Liver (tissue), 9 donors: ENCODE measurements around the gene CSNK1G3. TPM values are rescaled to one million over a fixed set of nuclear protein-coding genes. Genes with fewer than 3 reads are reported as not detected.

ENCODE experiments used
- DNase-seq: peaks from one replicate; pipeline ENCODE4 v3.0.0-alpha.2; 2017; ENCODE audit warnings: low spot score
- H3K27ac ChIP-seq, 2 donors: one replicate each; pipeline ENCODE4 v1.7.0; 2013; ENCODE audit warnings: inconsistent platforms in 2 of 2, low read length in 2 of 2, control low read depth in 1 of 2, low read depth in 1 of 2, mild to moderate bottlenecking in 1 of 2
- H3K27me3 ChIP-seq, 4 donors: one replicate each; pipeline versions ENCODE4 v1.6.1 to v1.7.0; 2013; ENCODE audit warnings: low read length in 3 of 4, inconsistent platforms in 1 of 4, mild to moderate bottlenecking in 1 of 4, moderate library complexity in 1 of 4; ENCODE audit not compliant: control insufficient read depth in 4 of 4, insufficient read depth in 4 of 4
- H3K36me3 ChIP-seq, 4 donors: one replicate each; pipeline versions ENCODE4 v1.6.1 to v1.7.0; 2013; ENCODE audit warnings: low read length in 3 of 4, mild to moderate bottlenecking in 3 of 4, low read depth in 1 of 4, moderate library complexity in 1 of 4; ENCODE audit not compliant: control insufficient read depth in 4 of 4, insufficient read depth in 3 of 4
- H3K4me1 ChIP-seq, 4 donors: one replicate each; pipeline versions ENCODE4 v1.6.1 to v1.7.0; 2013; ENCODE audit warnings: low read length in 3 of 4, mild to moderate bottlenecking in 3 of 4, moderate library complexity in 1 of 4; ENCODE audit not compliant: control insufficient read depth in 4 of 4, insufficient read depth in 4 of 4
- H3K4me3 ChIP-seq, 3 donors: one replicate each; pipeline versions ENCODE4 v1.6.1 to v1.7.0; 2013; ENCODE audit warnings: low read length in 3 of 3, control low read depth in 1 of 3, low read depth in 1 of 3, mild to moderate bottlenecking in 1 of 3
- H3K9ac ChIP-seq, 2 donors: one replicate each; pipeline ENCODE4 v1.7.0; 2013; ENCODE audit warnings: low read length in 2 of 2, mild to moderate bottlenecking in 2 of 2, moderate library complexity in 2 of 2, control low read depth in 1 of 2, low read depth in 1 of 2
- H3K9me3 ChIP-seq, 4 donors: one replicate each; pipeline versions ENCODE4 v1.6.1 to v1.7.0; 2013; ENCODE audit warnings: low read length in 3 of 4; ENCODE audit not compliant: control insufficient read depth in 4 of 4
- GABPA ChIP-seq, 2 donors: IDR thresholded peaks in 1 of 2; conservative IDR thresholded peaks in 1 of 2; 2 replicates each; pipeline ENCODE4 v1.6.1; 2016; ENCODE audit warnings: antibody characterized with exemption in 2 of 2, mild to moderate bottlenecking in 1 of 2, moderate library complexity in 1 of 2
- WGBS: extraction: QIAGEN DNeasy Blood & Tissue Kit; methylation state at CpG from one replicate; pipeline ENCODE4 v1.1.7; 2013; 5-methylcytosine and 5-hydroxymethylcytosine counted together
- polyA plus RNA-seq, 2 donors: library from polyadenylated mRNA; stranded (reverse) in 1 of 2; unstranded in 1 of 2; fragments of 200-250 nt in 1 of 2; fragments of >200 nt in 1 of 2; fragmentation: Nextera tagmentation in 1 of 2; extraction: Ambion mirVana in 1 of 2; gene quantifications; one replicate each; pipeline versions ENCODE4 v1.2.1 to v1.2.3, GENCODE V29; 2013 to 2015
- total RNA-seq, 2 donors: library from RNA; depleted of rRNA; stranded (reverse); fragments of >200 nt; gene quantifications; one replicate each; pipeline ENCODE4 v1.2.3, GENCODE V29; 2014
- TF ChIP-seq, protein P1 (sequence below): IDR thresholded peaks from 2 replicates; pipeline ENCODE4 v1.6.1; 2016; ENCODE audit warnings: antibody characterized with exemption
- TF ChIP-seq, protein P2 (sequence below): IDR thresholded peaks from 2 replicates; pipeline ENCODE4 v1.6.1; 2016; ENCODE audit warnings: antibody characterized with exemption
- donor health status: healthy.
- donor health status: healthy.
- donor health status: healthy.
- donor health status: healthy.
- donor health status: healthy.

CSNK1G3 gene
- total and polyA plus RNA-seq, 4 donors, result 6.8 to 28.9 (median 15.4) TPM

DNA sequence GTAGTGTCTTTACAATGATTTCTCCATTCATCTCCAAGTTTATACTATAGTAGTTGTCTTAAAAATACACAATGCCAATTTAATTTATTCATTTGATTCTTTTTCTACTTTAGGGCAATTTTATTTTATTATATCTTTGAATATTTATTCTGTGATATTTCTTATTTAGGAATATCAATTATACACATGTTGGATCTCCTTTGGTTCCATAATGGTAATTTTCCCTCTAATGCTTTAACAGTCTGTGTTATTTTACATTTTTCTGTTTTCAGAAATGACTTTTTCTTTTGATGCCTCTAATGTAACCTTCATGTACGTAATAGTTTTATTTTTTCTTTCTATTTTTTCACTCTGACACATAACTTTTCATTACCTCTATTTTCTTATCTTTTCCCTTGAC is 153.0 kb downstream of the CSNK1G3 start (continued):
- TF ChIP-seq, protein P1, sequence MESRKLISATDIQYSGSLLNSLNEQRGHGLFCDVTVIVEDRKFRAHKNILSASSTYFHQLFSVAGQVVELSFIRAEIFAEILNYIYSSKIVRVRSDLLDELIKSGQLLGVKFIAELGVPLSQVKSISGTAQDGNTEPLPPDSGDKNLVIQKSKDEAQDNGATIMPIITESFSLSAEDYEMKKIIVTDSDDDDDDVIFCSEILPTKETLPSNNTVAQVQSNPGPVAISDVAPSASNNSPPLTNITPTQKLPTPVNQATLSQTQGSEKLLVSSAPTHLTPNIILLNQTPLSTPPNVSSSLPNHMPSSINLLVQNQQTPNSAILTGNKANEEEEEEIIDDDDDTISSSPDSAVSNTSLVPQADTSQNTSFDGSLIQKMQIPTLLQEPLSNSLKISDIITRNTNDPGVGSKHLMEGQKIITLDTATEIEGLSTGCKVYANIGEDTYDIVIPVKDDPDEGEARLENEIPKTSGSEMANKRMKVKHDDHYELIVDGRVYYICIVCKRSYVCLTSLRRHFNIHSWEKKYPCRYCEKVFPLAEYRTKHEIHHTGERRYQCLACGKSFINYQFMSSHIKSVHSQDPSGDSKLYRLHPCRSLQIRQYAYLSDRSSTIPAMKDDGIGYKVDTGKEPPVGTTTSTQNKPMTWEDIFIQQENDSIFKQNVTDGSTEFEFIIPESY, result no peak
- TF ChIP-seq, protein P2, sequence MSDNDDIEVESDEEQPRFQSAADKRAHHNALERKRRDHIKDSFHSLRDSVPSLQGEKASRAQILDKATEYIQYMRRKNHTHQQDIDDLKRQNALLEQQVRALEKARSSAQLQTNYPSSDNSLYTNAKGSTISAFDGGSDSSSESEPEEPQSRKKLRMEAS, result no peak
- no peak for TF ChIP-seq GABPA (IDR thresholded peaks at IDR 0.05 in 1 of 2, conservative IDR thresholded peaks at IDR 0.05 in 1 of 2)

DNA sequence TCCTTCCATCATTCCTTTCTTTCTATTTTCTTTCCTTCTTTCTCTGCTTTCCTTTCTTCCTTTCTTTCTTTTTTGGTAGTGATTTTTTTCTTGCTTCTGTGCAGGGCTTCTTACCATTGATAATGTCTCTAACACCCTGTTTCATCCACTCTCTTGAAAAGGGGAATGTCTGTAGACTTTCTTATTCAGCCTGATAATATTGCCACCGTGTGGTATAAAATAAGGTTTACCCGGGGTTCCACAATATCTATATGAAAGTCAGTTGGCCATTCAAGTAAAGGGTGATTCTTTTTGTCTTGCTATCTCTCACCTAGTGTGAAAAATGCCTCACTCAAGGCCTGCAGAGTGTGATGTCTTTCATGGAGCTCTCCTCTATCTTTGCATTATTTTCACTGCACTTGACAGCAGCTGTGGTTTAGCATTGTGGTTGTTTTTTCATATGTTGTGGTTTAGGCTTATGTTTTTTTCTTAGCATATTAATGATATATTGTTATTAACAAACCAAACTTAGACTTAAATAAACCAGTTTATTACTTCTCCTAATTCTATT is 153.9 kb downstream of the CSNK1G3 start:
- WGBS, result 72% methylated on average over 2 of the region's 2 CpGs
- no peak for DNase-seq

More for the DNA sequence above, 153.9 kb downstream of the CSNK1G3 start:
- no peak overlapping the region for H3K4me3 ChIP-seq
- no peak for TF ChIP-seq GABPA (IDR thresholded peaks at IDR 0.05 in 1 of 2, conservative IDR thresholded peaks at IDR 0.05 in 1 of 2)
- TF ChIP-seq, protein P2, result no peak
- no peak overlapping the region for H3K27ac ChIP-seq
- no peaks in the 10 kb centered on the region for H3K27me3 ChIP-seq
- no peak overlapping the region for H3K9ac ChIP-seq
- H3K9me3 ChIP-seq, result peaks cover 0 to 6% (median 0%) of the 10 kb centered on the region in 4 donors
- H3K4me1 ChIP-seq, result no peaks in the 10 kb centered on the region
- no peaks in the 10 kb centered on the region for H3K36me3 ChIP-seq

Other genes starting within 250 kb of the CSNK1G3 start
- gene CEP120, start 88.8 kb upstream of the CSNK1G3 start, total RNA-seq, result 10 to 100 TPM; 11.0 TPM
- gene CEP120, start 88.8 kb upstream of the CSNK1G3 start, polyA plus RNA-seq, result 1 to 10 TPM; 2.1 to 2.4 TPM